Measurements from ENCODE around the gene RPL32. TPM values are rescaled to one million over a fixed set of nuclear protein-coding genes. Genes with fewer than 3 reads are reported as not detected.

RPL32 gene
- total RNA-seq, 1 donor from 2014 or later, result 1,571 TPM

- TF ChIP-seq CTCF (IDR thresholded peaks at IDR 0.05; ENCODE audit: unreplicated experiment), result no peak
- peaks cover 13% of the 10 kb centered on the region for H3K4me1 Mint-ChIP-seq (ENCODE audit: unreplicated experiment)
- H3K27ac Mint-ChIP-seq (ENCODE audit: unreplicated experiment), result no peak overlapping the region
- no peak for DNase-seq (ENCODE audit: low spot score)
- H3K27me3 Mint-ChIP-seq (ENCODE audit: unreplicated experiment), result peaks cover 14% of the 10 kb centered on the region
- H3K9me3 Mint-ChIP-seq (ENCODE audit: unreplicated experiment), result no peaks in the 10 kb centered on the region
- H3K4me3 Mint-ChIP-seq (ENCODE audit: unreplicated experiment), result no peak overlapping the region
- peaks cover 3% of the 10 kb centered on the region for H3K36me3 Mint-ChIP-seq (ENCODE audit: low read depth, unreplicated experiment)
These were observed 30.1 kb upstream of the RPL32 start for GRCh38 chr3:12871404-12871983.

GRCh38 chr3:12870942-12871341 is 29.6 kb upstream of the RPL32 start:
- peaks cover 3% of the 10 kb centered on the region for H3K9me3 Mint-ChIP-seq (ENCODE audit: unreplicated experiment)
- TF ChIP-seq CTCF (IDR thresholded peaks at IDR 0.05; ENCODE audit: unreplicated experiment), result no peak

GRCh38 chr3:12869035-12869621 is 27.8 kb upstream of the RPL32 start:
- no peak for TF ChIP-seq CTCF (IDR thresholded peaks at IDR 0.05; ENCODE audit: unreplicated experiment)
- no peak overlapping the region for H3K27ac Mint-ChIP-seq (ENCODE audit: unreplicated experiment)
- peak; percentile 79 for DNase-seq (ENCODE audit: low spot score)
- H3K4me1 Mint-ChIP-seq (ENCODE audit: unreplicated experiment), result peaks cover 7% of the 10 kb centered on the region
- H3K36me3 Mint-ChIP-seq (ENCODE audit: low read depth, unreplicated experiment), result peaks cover 13% of the 10 kb centered on the region
- H3K27me3 Mint-ChIP-seq (ENCODE audit: unreplicated experiment), result peaks cover 6% of the 10 kb centered on the region
- H3K4me3 Mint-ChIP-seq (ENCODE audit: unreplicated experiment), result no peak overlapping the region
- peaks cover 10% of the 10 kb centered on the region for H3K9me3 Mint-ChIP-seq (ENCODE audit: unreplicated experiment)

More at GRCh38 chr3:12870942-12871341, 29.6 kb upstream of the RPL32 start:
- no peak for DNase-seq (ENCODE audit: low spot score)
- Mint-ChIP-seq H3K4me3 (ENCODE audit: unreplicated experiment) (no peak overlapping the region), H3K36me3 (ENCODE audit: low read depth, unreplicated experiment) (peaks cover 3% of the 10 kb centered on the region), H3K4me1 (ENCODE audit: unreplicated experiment) (peaks cover 13% of the 10 kb centered on the region), H3K27me3 (ENCODE audit: unreplicated experiment) (peaks cover 14% of the 10 kb centered on the region), H3K27ac (ENCODE audit: unreplicated experiment) (no peak overlapping the region)

- peaks cover 13% of the 10 kb centered on the region for H3K36me3 Mint-ChIP-seq (ENCODE audit: low read depth, unreplicated experiment)
- peak; percentile 65 for TF ChIP-seq CTCF (IDR thresholded peaks at IDR 0.05; ENCODE audit: unreplicated experiment)
- peak overlapping the region; percentile 75 for H3K27ac Mint-ChIP-seq (ENCODE audit: unreplicated experiment)
- DNase-seq (ENCODE audit: low spot score), result peak; percentile 86
- peaks cover 4% of the 10 kb centered on the region for H3K27me3 Mint-ChIP-seq (ENCODE audit: unreplicated experiment)
- peaks cover 7% of the 10 kb centered on the region for H3K4me1 Mint-ChIP-seq (ENCODE audit: unreplicated experiment)
- peak overlapping the region; percentile 75 for H3K4me3 Mint-ChIP-seq (ENCODE audit: unreplicated experiment)
- H3K9me3 Mint-ChIP-seq (ENCODE audit: unreplicated experiment), result peaks cover 10% of the 10 kb centered on the region
These were observed 27.0 kb upstream of the RPL32 start for GRCh38 chr3:12868039-12869034.

All from endothelial cell (in vitro differentiated cells).